K562 (cell line): ENCODE data around the gene ATOH8.

Source experiments
- BCL6 ChIP-seq: fragments of 250-450 bp; sonication (Bioruptor Pico); IDR thresholded peaks from 2 replicates; pipeline ENCODE4 v1.4.0; 2020
- CTCF ChIP-seq, 3 experiments: IDR thresholded peaks in 2 of 3; conservative IDR thresholded peaks in 1 of 3; 2 replicates each; pipeline ENCODE4 v1.5.1; 2011 to 2012; ENCODE audit warnings: low read length in 3 of 3, mild to moderate bottlenecking in 3 of 3, control low read depth in 2 of 3, improper control_type of control experiment in 1 of 3, inconsistent platforms in 1 of 3, low read depth in 1 of 3, mixed read lengths in 1 of 3, moderate library complexity in 1 of 3; ENCODE audit not compliant: insufficient read depth in 2 of 3
- GATA2 ChIP-seq: sonication (generic); formaldehyde crosslinking; IDR thresholded peaks from 2 replicates; pipeline ENCODE4 v1.4.0; 2020; ENCODE audit warnings: mild to moderate bottlenecking, missing genetic modification reagents
- HEY1 ChIP-seq: fragments of 250-450 bp; sonication (Bioruptor Pico); IDR thresholded peaks from 2 replicates; pipeline ENCODE4 v1.5.0; 2020; ENCODE audit warnings: mild to moderate bottlenecking, moderate library complexity, borderline replicate concordance
- HMG20B ChIP-seq: fragments of 250-450 bp; sonication (Bioruptor Pico); IDR thresholded peaks from 2 replicates; pipeline ENCODE4 v1.5.0; 2021; ENCODE audit warnings: mild to moderate bottlenecking
- MIER1 ChIP-seq: fragments of 450-650 bp; IDR thresholded peaks from 2 replicates; pipeline ENCODE4 v1.6.1; 2016; ENCODE audit warnings: antibody characterized with exemption, mild to moderate bottlenecking, low read depth
- MTA1 ChIP-seq: fragments of 450-650 bp; IDR thresholded peaks from 2 replicates; pipeline ENCODE4 v1.6.1; 2017; ENCODE audit warnings: borderline replicate concordance
- NFIC ChIP-seq: fragments of 450-650 bp; IDR thresholded peaks from 2 replicates; pipeline ENCODE4 v1.6.1; 2017; ENCODE audit warnings: mild to moderate bottlenecking, inconsistent platforms
- POLR2A ChIP-seq: fragments of 450-650 bp; conservative IDR thresholded peaks from 2 replicates; pipeline ENCODE4 v1.6.1; 2016
- SNIP1 ChIP-seq: fragments of 450-650 bp; IDR thresholded peaks from 2 replicates; pipeline ENCODE4 v1.7.1; 2017; ENCODE audit warnings: low read depth, mild to moderate bottlenecking
- TCF15 ChIP-seq: fragments of 250-450 bp; sonication (Bioruptor Pico); IDR thresholded peaks from 2 replicates; pipeline ENCODE4 v1.8.0; 2022; ENCODE audit warnings: moderate library complexity, mild to moderate bottlenecking, inconsistent platforms
- ZNF398 ChIP-seq: fragments of 250-450 bp; sonication (Bioruptor Pico); IDR thresholded peaks from 2 replicates; pipeline ENCODE4 v1.8.0; 2021; ENCODE audit warnings: moderate library complexity, mild to moderate bottlenecking, inconsistent platforms
- ZNF740 ChIP-seq, 3 experiments: fragments of 200-800 bp in 1 of 3; sonication (Bioruptor generic) in 1 of 3; sonication (generic) in 1 of 3; formaldehyde crosslinking in 1 of 3; IDR thresholded peaks; 2 replicates each; pipeline versions ENCODE4 v1.6.1 to v1.8.0; 2016 to 2022; ENCODE audit warnings: mild to moderate bottlenecking in 2 of 3, missing compliant biosample characterization in 2 of 3, missing genetic modification characterization in 2 of 3, missing genetic modification reagents in 1 of 3

- TF ChIP-seq HMG20B (CRISPR knock-in tag) = no peak
- TF ChIP-seq GATA2 (CRISPR knock-in tag) = no peak
- no peak for TF ChIP-seq TCF15 (CRISPR knock-in tag)
- TF ChIP-seq HEY1 (CRISPR knock-in tag) = no peak
- no peak for TF ChIP-seq ZNF740 (CRISPR knock-in tag; IDR thresholded peaks at IDR 0.05)
- no peak for TF ChIP-seq ZNF740 (tag; IDR thresholded peaks at IDR 0.05)
- no peak for TF ChIP-seq SNIP1
- no peak for TF ChIP-seq NFIC
- TF ChIP-seq CTCF (IDR thresholded peaks at IDR 0.05 in 2 of 3, conservative IDR thresholded peaks at IDR 0.05 in 1 of 3; ENCODE audit: insufficient read depth in 2 of 3, low read depth in 1 of 3, low read length in 3 of 3) = no peak
- TF ChIP-seq ZNF398 (CRISPR knock-in tag) = no peak
- no peak for TF ChIP-seq MIER1
- TF ChIP-seq MTA1 = no peak
- no peak for TF ChIP-seq POLR2A
- TF ChIP-seq BCL6 (CRISPR knock-in tag) = no peak
Measured at GRCh38 chr2:85723707-85724360, 30.0 kb upstream of the ATOH8 start.
